Tibial nerve (tissue), 4 donors: ENCODE data around the gene ATP2C1. TPM values are rescaled to one million over a fixed set of nuclear protein-coding genes. Genes with fewer than 3 reads are reported as not detected.
"Not testable (repeated sequence)": the region's sequence is repeated elsewhere in the genome, so short reads cannot be mapped to it uniquely, and the experiment has no call there.

ENCODE experiments used
- DNase-seq, 2 donors: peaks; one replicate each; pipeline ENCODE4 v3.0.0-alpha.2; 2019; ENCODE audit warnings: low spot score in 2 of 2
- H3K27ac ChIP-seq, 4 donors: fragments of 200-600 bp; sonication (generic) in 3 of 4; one replicate each; pipeline ENCODE4 v1.5.1; 2017 to 2019; ENCODE audit warnings: mild to moderate bottlenecking in 1 of 4
- H3K27me3 ChIP-seq, 2 donors: fragments of 200-600 bp; sonication (generic) in 1 of 2; one replicate each; pipeline versions ENCODE4 v1.5.1 to v1.6.0; 2017 to 2019
- H3K36me3 ChIP-seq, 3 donors: fragments of 200-600 bp; sonication (generic); one replicate each; pipeline ENCODE4 v1.5.1; 2018 to 2019
- H3K4me1 ChIP-seq, 4 donors: fragments of 200-600 bp; sonication (generic) in 3 of 4; one replicate each; pipeline ENCODE4 v1.5.1; 2017 to 2019
- H3K4me3 ChIP-seq, 4 donors: fragments of 200-600 bp; sonication (generic) in 3 of 4; one replicate each; pipeline ENCODE4 v1.5.1; 2017 to 2019; ENCODE audit warnings: mild to moderate bottlenecking in 1 of 4, moderate library complexity in 1 of 4
- H3K9me3 ChIP-seq, 4 donors: fragments of 200-600 bp; sonication (generic) in 3 of 4; one replicate each; pipeline ENCODE4 v1.5.1; 2017 to 2019
- EP300 ChIP-seq, 2 donors: sonication (generic); formaldehyde crosslinking; IDR thresholded peaks; one replicate each; pipeline ENCODE4 v1.6.1; 2017; ENCODE audit warnings: antibody characterized with exemption in 2 of 2, mild to moderate bottlenecking in 1 of 2
- POLR2A ChIP-seq, 2 donors: fragments of 450-650 bp; IDR thresholded peaks; one replicate each; pipeline ENCODE4 v1.6.1; 2017; ENCODE audit warnings: antibody characterized with exemption in 2 of 2, mild to moderate bottlenecking in 2 of 2, moderate library complexity in 2 of 2
- WGBS, 2 donors: methylation state at CpG; one replicate each; pipeline ENCODE4 v1.1.5; 2018; 5-methylcytosine and 5-hydroxymethylcytosine counted together
- total RNA-seq, 4 donors: library from RNA; depleted of rRNA; stranded (reverse); fragments of >200 nt; gene quantifications; one replicate each; pipeline ENCODE4 v1.1.0, GENCODE V29; 2016
- TF ChIP-seq, protein P1 (sequence below), 5 experiments: fragments of 200-600 bp in 3 of 5; fragments of 450-650 bp in 2 of 5; sonication (generic) in 3 of 5; IDR thresholded peaks; one replicate each; pipeline ENCODE4 v1.5.1; 2016 to 2019; ENCODE audit warnings: antibody characterized with exemption in 5 of 5, mild to moderate bottlenecking in 3 of 5, moderate library complexity in 2 of 5

Gene ATP2C1
- total RNA-seq, 4 donors from 2014 or later, result 46.2 to 80.4 (median 59.8) TPM

DNA sequence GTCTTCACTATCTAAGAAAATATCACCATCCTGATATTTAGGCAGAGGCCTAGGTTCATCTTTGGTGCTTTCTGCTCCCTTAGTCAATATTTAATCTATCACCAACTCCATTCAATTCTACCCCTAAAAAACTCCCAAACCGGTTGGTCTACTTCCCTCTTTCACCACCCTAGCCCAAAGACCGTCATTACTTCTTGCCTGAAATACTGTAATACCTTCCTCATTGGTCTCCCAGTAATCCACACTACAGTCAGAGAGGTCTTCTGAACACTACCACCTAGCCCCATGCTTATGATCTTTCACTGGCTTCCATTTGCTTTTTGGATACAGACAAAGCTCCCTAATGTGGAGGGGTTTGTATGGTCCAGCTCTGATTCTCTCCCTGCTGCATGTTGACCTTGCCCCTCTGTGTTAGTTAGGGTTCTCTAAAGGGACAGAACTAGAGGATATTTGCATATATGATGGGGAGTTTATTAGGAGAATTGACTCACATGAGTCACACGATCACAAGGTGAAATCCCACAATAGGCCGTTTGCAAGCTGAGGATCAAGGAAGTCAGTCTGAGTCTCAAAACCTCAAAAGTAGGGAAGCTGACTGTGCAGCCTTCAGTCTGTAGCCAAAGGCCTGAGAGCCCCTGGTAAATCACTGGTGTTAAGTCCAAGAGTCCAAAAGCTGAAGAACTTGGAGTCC, 36.4 kb upstream of the ATP2C1 start:
- no peak for TF ChIP-seq POLR2A (IDR thresholded peaks at IDR 0.05)
- TF ChIP-seq, protein P1, sequence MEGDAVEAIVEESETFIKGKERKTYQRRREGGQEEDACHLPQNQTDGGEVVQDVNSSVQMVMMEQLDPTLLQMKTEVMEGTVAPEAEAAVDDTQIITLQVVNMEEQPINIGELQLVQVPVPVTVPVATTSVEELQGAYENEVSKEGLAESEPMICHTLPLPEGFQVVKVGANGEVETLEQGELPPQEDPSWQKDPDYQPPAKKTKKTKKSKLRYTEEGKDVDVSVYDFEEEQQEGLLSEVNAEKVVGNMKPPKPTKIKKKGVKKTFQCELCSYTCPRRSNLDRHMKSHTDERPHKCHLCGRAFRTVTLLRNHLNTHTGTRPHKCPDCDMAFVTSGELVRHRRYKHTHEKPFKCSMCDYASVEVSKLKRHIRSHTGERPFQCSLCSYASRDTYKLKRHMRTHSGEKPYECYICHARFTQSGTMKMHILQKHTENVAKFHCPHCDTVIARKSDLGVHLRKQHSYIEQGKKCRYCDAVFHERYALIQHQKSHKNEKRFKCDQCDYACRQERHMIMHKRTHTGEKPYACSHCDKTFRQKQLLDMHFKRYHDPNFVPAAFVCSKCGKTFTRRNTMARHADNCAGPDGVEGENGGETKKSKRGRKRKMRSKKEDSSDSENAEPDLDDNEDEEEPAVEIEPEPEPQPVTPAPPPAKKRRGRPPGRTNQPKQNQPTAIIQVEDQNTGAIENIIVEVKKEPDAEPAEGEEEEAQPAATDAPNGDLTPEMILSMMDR (IDR thresholded peaks at IDR 0.05), result no peak
- TF ChIP-seq EP300 (IDR thresholded peaks at IDR 0.05), result no peak
- Histone ChIP-seq H3K27me3 (no peaks in the 10 kb centered on the region), H3K4me1 (no peaks in the 10 kb centered on the region), H3K9me3 (no peaks in the 10 kb centered on the region), H3K4me3 (no peak overlapping the region), H3K36me3 (no peaks in the 10 kb centered on the region), H3K27ac (no peak overlapping the region)
- 78% methylated on average over 4 of the region's 4 CpGs for WGBS, 2 donors
- no peak for DNase-seq

GRCh38 chr3:130862130-130862529, 31.8 kb upstream of the ATP2C1 start:
- DNase-seq, H3K4me1 ChIP-seq, H3K27ac ChIP-seq, H3K27me3 ChIP-seq, H3K36me3 ChIP-seq, H3K9me3 ChIP-seq, H3K4me3 ChIP-seq: not testable (repeated sequence)
- 93% methylated on average over 8 of the region's 8 CpGs for WGBS, 2 donors

- 91 to 98% methylated on average over 2 of the region's 2 CpGs for WGBS, 2 donors
- Histone ChIP-seq H3K36me3 (no peaks in the 10 kb centered on the region), H3K9me3 (no peaks in the 10 kb centered on the region), H3K27me3 (no peaks in the 10 kb centered on the region), H3K27ac (no peak overlapping the region), H3K4me1 (no peaks in the 10 kb centered on the region), H3K4me3 (no peak overlapping the region)
- no peak for DNase-seq
- TF ChIP-seq EP300 (IDR thresholded peaks at IDR 0.05), result no peak
- no peak for TF ChIP-seq POLR2A (IDR thresholded peaks at IDR 0.05)
- TF ChIP-seq, protein P1 (IDR thresholded peaks at IDR 0.05), result no peak
Measured at GRCh38 chr3:130865489-130865888, 28.4 kb upstream of the ATP2C1 start.

DNA sequence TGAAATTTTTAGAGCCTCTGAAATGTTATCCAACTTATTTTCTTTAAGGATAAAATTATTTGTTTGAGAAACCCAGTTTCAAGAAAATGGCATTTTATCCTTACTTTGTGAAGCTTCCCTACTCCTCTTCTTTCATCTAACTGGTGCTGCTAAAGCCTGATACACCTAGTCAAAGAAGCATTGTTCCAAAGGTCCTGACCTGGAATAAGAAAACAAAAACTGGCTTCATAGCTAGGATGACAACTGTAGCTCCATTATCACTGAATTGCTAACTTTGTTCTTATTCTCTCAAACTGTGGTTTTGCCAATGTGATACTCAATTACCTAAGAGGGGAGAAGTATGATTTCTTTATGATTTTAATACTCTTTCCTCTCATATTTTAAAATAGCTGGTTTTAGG, 27.6 kb upstream of the ATP2C1 start:
- Histone ChIP-seq H3K4me1 (no peaks in the 10 kb centered on the region), H3K27ac (no peak overlapping the region), H3K36me3 (no peaks in the 10 kb centered on the region), H3K9me3 (no peaks in the 10 kb centered on the region), H3K4me3 (no peak overlapping the region), H3K27me3 (no peaks in the 10 kb centered on the region)
- no peak for DNase-seq
- TF ChIP-seq POLR2A (IDR thresholded peaks at IDR 0.05) (no peak), EP300 (IDR thresholded peaks at IDR 0.05) (no peak)
- TF ChIP-seq, protein P1 (IDR thresholded peaks at IDR 0.05), result no peak

GRCh38 chr3:130870423-130870822, 23.5 kb upstream of the ATP2C1 start:
- TF ChIP-seq POLR2A (IDR thresholded peaks at IDR 0.05) (no peak), EP300 (IDR thresholded peaks at IDR 0.05) (no peak)
- TF ChIP-seq, protein P1 (IDR thresholded peaks at IDR 0.05), result no peak
- H3K27me3 ChIP-seq, result no peaks in the 10 kb centered on the region

GRCh38 chr3:130876594-130876993, 17.3 kb upstream of the ATP2C1 start:
- Histone ChIP-seq H3K27ac (no peak overlapping the region), H3K9me3 (peaks cover 0 to 40% (median 6%) of the 10 kb centered on the region in 4 donors), H3K4me3 (no peak overlapping the region), H3K4me1 (no peaks in the 10 kb centered on the region), H3K36me3 (no peaks in the 10 kb centered on the region), H3K27me3 (no peaks in the 10 kb centered on the region)
- no peak for TF ChIP-seq EP300 (IDR thresholded peaks at IDR 0.05)
- no peak for TF ChIP-seq POLR2A (IDR thresholded peaks at IDR 0.05)
- TF ChIP-seq, protein P1 (IDR thresholded peaks at IDR 0.05), result no peak
- no peak for DNase-seq
- 68 to 74% methylated on average over 2 of the region's 2 CpGs for WGBS, 2 donors

More at GRCh38 chr3:130870423-130870822, 23.5 kb upstream of the ATP2C1 start:
- Histone ChIP-seq H3K4me3 (no peak overlapping the region), H3K9me3 (no peaks in the 10 kb centered on the region), H3K36me3 (no peaks in the 10 kb centered on the region), H3K4me1 (no peaks in the 10 kb centered on the region), H3K27ac (no peak overlapping the region)
- DNase-seq, result no peak
- WGBS, 2 donors, result 66 to 68% methylated on average over 1 of the region's 1 CpG
